H1 (cell line): ENCODE measurements around the gene ERGIC2. TPM values are rescaled to one million over a fixed set of nuclear protein-coding genes. Genes with fewer than 3 reads are reported as not detected.
"Not testable (repeated sequence)": the region's sequence is repeated elsewhere in the genome, so short reads cannot be mapped to it uniquely, and the experiment has no call there.

Experiments used
- CTCF ChIA-PET: fragments of 300-600 bp; sonication (Branson Sonifier 250); formaldehyde crosslinking; loops from one replicate; lab custom pipeline; 2021; ENCODE audit not compliant: partially characterized antibody; lab: Charles Lee
- POLR2A ChIA-PET: fragments of 300-600 bp; sonication (Branson Sonifier 250); formaldehyde crosslinking; loops from one replicate; lab custom pipeline; 2021; ENCODE audit warnings: inconsistent platforms; ENCODE audit not compliant: partially characterized antibody; lab: Charles Lee
- DNase-seq, 2 experiments: peaks; one replicate each; pipeline versions ENCODE4 v3.0.0 to v3.0.0-alpha.2; 2010 to 2022; ENCODE audit warnings: low spot score in 2 of 2, low read depth in 1 of 2, mixed read lengths in 1 of 2
- FAIRE-seq: peaks from 2 replicates; lab custom pipeline; 2011; peaks lifted over from hg19 to GRCh38; lab: Jason Lieb, UNC
- H2AFZ ChIP-seq: 2 replicates; pipeline ENCODE4 v1.8.1; 2012; ENCODE audit warnings: low read length, inconsistent platforms
- H2AK5ac ChIP-seq: 2 replicates; pipeline ENCODE4 v1.6.1; 2013; ENCODE audit warnings: low read depth, low read length
- H2BK120ac ChIP-seq: replicated peaks from 2 replicates; pipeline ENCODE3; 2013; ENCODE audit warnings: low read depth, low read length, inconsistent platforms
- H2BK12ac ChIP-seq: 2 replicates; pipeline ENCODE4 v1.6.1; 2013; ENCODE audit warnings: low read depth, low read length
- H2BK15ac ChIP-seq: 2 replicates; pipeline ENCODE4 v1.6.1; 2013; ENCODE audit warnings: low read length
- H2BK20ac ChIP-seq: 2 replicates; pipeline ENCODE4 v1.6.1; 2013; ENCODE audit warnings: low read length
- H2BK5ac ChIP-seq: 2 replicates; pipeline ENCODE4 v1.6.1; 2013; ENCODE audit warnings: low read depth, low read length
- H3K14ac ChIP-seq: 2 replicates; pipeline ENCODE4 v1.6.1; 2013; ENCODE audit warnings: inconsistent platforms; ENCODE audit not compliant: insufficient read length
- H3K18ac ChIP-seq: 2 replicates; pipeline ENCODE4 v1.6.1; 2013; ENCODE audit warnings: low read length; ENCODE audit errors: extremely low read depth
- H3K23ac ChIP-seq: 2 replicates; pipeline ENCODE4 v1.6.1; 2013; ENCODE audit warnings: inconsistent platforms; ENCODE audit not compliant: insufficient read length
- H3K23me2 ChIP-seq: 2 replicates; pipeline ENCODE4 v1.6.1; 2013; ENCODE audit warnings: low read depth, low read length
- H3K27ac ChIP-seq: 2 replicates; pipeline ENCODE4 v1.6.1; 2011; ENCODE audit warnings: low read depth, low read length, inconsistent platforms
- H3K27me3 ChIP-seq, 4 experiments: replicated peaks in 1 of 4; 1 replicate in 1 of 4; 2 replicates in 3 of 4; pipeline versions ENCODE4 v1.6.1 to v1.8.1; 2011 to 2013; ENCODE audit warnings: low read length in 3 of 4, mild to moderate bottlenecking in 3 of 4, inconsistent platforms in 2 of 4, mixed read lengths in 2 of 4, moderate library complexity in 1 of 4; ENCODE audit not compliant: control insufficient read depth in 3 of 4, insufficient read depth in 3 of 4; ENCODE audit errors: extremely low read depth in 1 of 4
- H3K36me3 ChIP-seq, 4 experiments: 2 replicates each; pipeline versions ENCODE4 v1.6.1 to v1.8.1; 2011 to 2013; ENCODE audit warnings: mild to moderate bottlenecking in 4 of 4, low read length in 3 of 4, moderate library complexity in 2 of 4, control low read depth in 1 of 4, inconsistent platforms in 1 of 4; ENCODE audit not compliant: insufficient read depth in 4 of 4, control insufficient read depth in 2 of 4
- H3K4ac ChIP-seq: replicated peaks from 2 replicates; pipeline ENCODE3; 2013; ENCODE audit warnings: low read length, low read depth, mixed read lengths, inconsistent platforms; ENCODE audit not compliant: insufficient read length
- H3K4me1 ChIP-seq, 4 experiments: replicated peaks in 1 of 4; 1 replicate in 1 of 4; 2 replicates in 3 of 4; pipeline versions ENCODE4 v1.6.1 to v1.8.1; 2011 to 2013; ENCODE audit warnings: low read length in 3 of 4, inconsistent platforms in 2 of 4, mixed read lengths in 1 of 4; ENCODE audit not compliant: insufficient read depth in 4 of 4, control insufficient read depth in 3 of 4
- H3K4me2 ChIP-seq, 2 experiments: 2 replicates each; pipeline versions ENCODE4 v1.6.1 to v1.8.1; 2011 to 2013; ENCODE audit warnings: low read depth in 2 of 2, low read length in 2 of 2, control low read depth in 1 of 2, inconsistent platforms in 1 of 2, mild to moderate bottlenecking in 1 of 2; ENCODE audit not compliant: insufficient read depth in 1 of 2
- H3K4me3 ChIP-seq, 4 experiments: fragments of 200-600, 300-600 bp in 1 of 4; sonication (generic), shearing (Covaris generic), sonication (Bioruptor Twin) in 1 of 4; 2 replicates each; pipeline versions ENCODE4 v1.5.1 to v1.8.1; 2011 to 2016; ENCODE audit warnings: low read length in 4 of 4, low read depth in 3 of 4, control low read depth in 2 of 4, inconsistent platforms in 2 of 4, mild to moderate bottlenecking in 2 of 4, mixed read lengths in 1 of 4, moderate library complexity in 1 of 4; ENCODE audit not compliant: insufficient read depth in 2 of 4; ENCODE audit errors: extremely low read depth in 1 of 4
- H3K56ac ChIP-seq: replicated peaks from 2 replicates; pipeline ENCODE3; 2013; ENCODE audit warnings: low read depth, mild to moderate bottlenecking, mixed read lengths, low read length, inconsistent platforms; ENCODE audit not compliant: insufficient read length
- H3K79me1 ChIP-seq: 2 replicates; pipeline ENCODE4 v1.6.1; 2013; ENCODE audit warnings: low read depth, low read length, control low read depth
- H3K79me2 ChIP-seq, 2 experiments: 2 replicates each; pipeline versions ENCODE4 v1.6.1 to v1.8.1; 2012 to 2013; ENCODE audit warnings: low read length in 2 of 2, mild to moderate bottlenecking in 2 of 2, inconsistent platforms in 1 of 2; ENCODE audit not compliant: insufficient read depth in 2 of 2, control insufficient read depth in 1 of 2
- H3K9ac ChIP-seq, 4 experiments: replicated peaks in 1 of 4; 1 replicate in 1 of 4; 2 replicates in 3 of 4; pipeline versions ENCODE4 v1.6.1 to v1.8.1; 2011 to 2013; ENCODE audit warnings: low read depth in 3 of 4, low read length in 3 of 4, control low read depth in 2 of 4, mild to moderate bottlenecking in 2 of 4, moderate library complexity in 2 of 4, inconsistent platforms in 1 of 4; ENCODE audit errors: extremely low read depth in 1 of 4
- H3K9me3 ChIP-seq, 2 experiments: 2 replicates each; pipeline versions ENCODE4 v1.6.1 to v1.8.1; 2012 to 2013; ENCODE audit warnings: mild to moderate bottlenecking in 2 of 2, moderate library complexity in 2 of 2, control low read depth in 1 of 2, inconsistent platforms in 1 of 2, low read depth in 1 of 2, low read length in 1 of 2, mixed read lengths in 1 of 2; ENCODE audit not compliant: insufficient read depth in 2 of 2
- H4K20me1 ChIP-seq, 2 experiments: replicated peaks in 1 of 2; 2 replicates each; pipeline versions ENCODE3 to v1.8.1; 2011 to 2013; ENCODE audit warnings: inconsistent platforms in 2 of 2, low read length in 2 of 2, mild to moderate bottlenecking in 1 of 2; ENCODE audit not compliant: insufficient read depth in 2 of 2, control insufficient read depth in 1 of 2
- H4K5ac ChIP-seq: 2 replicates; pipeline ENCODE4 v1.6.1; 2013; ENCODE audit warnings: low read length, low read depth, mixed read lengths, inconsistent platforms; ENCODE audit not compliant: insufficient read length
- H4K8ac ChIP-seq: 2 replicates; pipeline ENCODE4 v1.8.0; 2013; ENCODE audit warnings: mild to moderate bottlenecking, moderate library complexity, low read length, inconsistent platforms; ENCODE audit not compliant: insufficient read depth; ENCODE audit errors: extremely low read depth
- H4K91ac ChIP-seq: replicated peaks from 2 replicates; pipeline ENCODE3; 2013; ENCODE audit warnings: low read length, mixed read lengths, inconsistent platforms; ENCODE audit not compliant: insufficient read length
- CTCF ChIP-seq, 3 experiments: IDR thresholded peaks; 1 replicate in 2 of 3; 2 replicates in 1 of 3; pipeline versions ENCODE4 v1.5.1 to v1.6.1; 2011; ENCODE audit warnings: low read length in 3 of 3, mild to moderate bottlenecking in 3 of 3, inconsistent platforms in 2 of 3, low read depth in 1 of 3, moderate library complexity in 1 of 3; ENCODE audit not compliant: insufficient read depth in 1 of 3; ENCODE audit errors: control extremely low read depth in 1 of 3
- WGBS, 2 experiments: shearing (Covaris generic) in 1 of 2; methylation state at CpG; one replicate each; pipeline versions ENCODE4 v1.1.6 to v1.1.7; 2013 to 2015; ENCODE audit warnings: low lambda C conversion rate in 2 of 2, mixed read lengths in 2 of 2, inconsistent platforms in 1 of 2, low coverage in 1 of 2, missing lambda C conversion rate in 1 of 2; ENCODE audit not compliant: insufficient replicate concordance in 2 of 2, insufficient coverage in 1 of 2, insufficient read length in 1 of 2; ENCODE audit errors: extremely low coverage in 1 of 2, missing lambda C conversion rate in 1 of 2; 5-methylcytosine and 5-hydroxymethylcytosine counted together
- polyA plus RNA-seq, 7 experiments: library from polyadenylated mRNA; depleted of rRNA in 3 of 7; stranded (reverse) in 5 of 7; unstranded in 2 of 7; fragments of >200 nt in 5 of 7; fragments of 200-250 nt in 2 of 7; gene quantifications; 1 replicate in 5 of 7; 2 replicates in 1 of 7; 4 replicates in 1 of 7; pipeline versions ENCODE4 v1.2.1 to v1.2.3, GENCODE V29; 2011 to 2013; ENCODE audit warnings: missing spikeins in 2 of 7, mixed read lengths in 2 of 7
- total RNA-seq: library from RNA; stranded (reverse); fragmentation: NEBNext Ultra II Directional; extraction: Animal tissue kit (Norgen Biotek cat#: 25700); gene quantifications from 2 replicates; pipeline ENCODE4 v1.2.1, GENCODE V29; 2021

ERGIC2 gene
- total and polyA plus RNA-seq, 2 of the 8 experiments (the other 6 are each of a cell fraction or from before 2014, with no cell fraction given): 16.5 to 61.8 TPM

GRCh38 chr12:29386084-29386680 is 5.2 kb upstream of the ERGIC2 start:
- H3K4me2 ChIP-seq, H3K4me3 ChIP-seq, H2BK20ac ChIP-seq, FAIRE-seq, H3K14ac ChIP-seq, H3K56ac ChIP-seq, H3K4ac ChIP-seq, H2AFZ ChIP-seq, H2AK5ac ChIP-seq, H4K20me1 ChIP-seq, H2BK120ac ChIP-seq, H3K79me1 ChIP-seq, H3K23ac ChIP-seq, H3K79me2 ChIP-seq, H2BK15ac ChIP-seq, H3K18ac ChIP-seq, H4K91ac ChIP-seq, H3K36me3 ChIP-seq, H4K5ac ChIP-seq, H3K27me3 ChIP-seq, H3K4me1 ChIP-seq, H2BK12ac ChIP-seq, H3K27ac ChIP-seq, H3K9me3 ChIP-seq, H3K23me2 ChIP-seq, POLR2A ChIA-PET, H2BK5ac ChIP-seq, DNase-seq, H4K8ac ChIP-seq, H3K9ac ChIP-seq: not testable (repeated sequence)
- peak in 1 of 3 experiments; percentile 5; a peak in 1 of 4 replicates for TF ChIP-seq CTCF (IDR thresholded peaks at IDR 0.05; ENCODE audit: control extremely low read depth in 1 of 3, insufficient read depth in 1 of 3, low read depth in 1 of 3, low read length in 3 of 3)
- WGBS, 2 experiments: 95% methylated on average over 15 of the region's 36 CpGs; no CpG with 5 or more reads in 1 of the 2 experiments
- CTCF ChIA-PET: interaction anchor here (0.8 to 1.4 kb wide), 2 partner anchors 14 to 167 kb away, joined by 3 read pairs; no protein-coding TSS in a partner anchor
